GM18517 (cell line): ENCODE data around the gene SSBP4.

ENCODE experiments used
- ATAC-seq: cut with Tn5 transposase; IDR thresholded peaks from one replicate; pipeline ENCODE4 v1.9.1; 2021; ENCODE audit warnings: mild to moderate bottlenecking, moderate library complexity; ENCODE audit not compliant: unreplicated experiment

The SSBP4 gene

GRCh38 chr19:18461471-18461870 lies 42.3 kb downstream of the SSBP4 start:
- ATAC-seq, result no peak

- ATAC-seq, result no peak
Observed at GRCh38 chr19:18464646-18465045, 45.4 kb downstream of the SSBP4 start.

GRCh38 chr19:18465214-18465963 lies 46.2 kb downstream of the SSBP4 start:
- ATAC-seq, result no peak

DNA sequence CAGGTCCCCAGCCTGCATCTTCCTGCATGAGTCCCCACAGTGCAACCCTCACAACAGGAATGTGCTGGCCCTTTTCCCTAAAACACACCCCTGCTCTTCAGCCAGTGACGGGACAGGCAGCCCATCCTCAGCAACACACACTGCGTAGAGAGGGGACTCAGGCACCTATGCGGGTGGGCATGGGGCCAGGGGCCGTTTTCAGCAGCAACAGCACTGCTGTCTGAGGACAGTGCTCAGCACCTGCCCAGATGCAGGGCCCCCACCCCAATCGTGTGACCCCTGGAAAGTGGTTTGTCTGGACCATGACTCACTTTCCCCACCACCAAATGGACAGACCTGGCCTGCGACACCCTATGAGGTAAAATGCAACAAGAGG lies 46.8 kb downstream of the SSBP4 start:
- no peak for ATAC-seq

DNA sequence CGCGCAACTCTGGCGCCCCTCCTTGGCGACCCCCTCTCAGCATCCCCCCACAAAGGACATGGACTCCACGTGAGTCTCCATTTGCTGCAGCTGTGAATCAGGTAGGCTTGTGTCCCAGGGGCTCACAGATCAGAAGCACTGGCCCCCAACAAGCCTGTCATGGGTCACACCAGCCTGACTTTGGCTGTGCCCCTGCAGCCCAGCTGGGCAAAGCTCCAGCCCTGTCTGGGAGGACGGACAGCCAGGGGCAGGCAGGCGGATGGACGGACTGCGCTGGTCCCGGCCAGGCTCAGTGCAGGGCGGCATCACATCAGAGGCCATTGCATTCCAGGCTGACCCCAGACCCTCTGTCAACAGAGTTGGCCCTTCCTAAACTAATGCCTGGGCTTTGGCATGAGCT lies 47.2 kb downstream of the SSBP4 start:
- ATAC-seq, result no peak

- ATAC-seq, result no peak
Observed at GRCh38 chr19:18467978-18468377, 48.8 kb downstream of the SSBP4 start.

DNA sequence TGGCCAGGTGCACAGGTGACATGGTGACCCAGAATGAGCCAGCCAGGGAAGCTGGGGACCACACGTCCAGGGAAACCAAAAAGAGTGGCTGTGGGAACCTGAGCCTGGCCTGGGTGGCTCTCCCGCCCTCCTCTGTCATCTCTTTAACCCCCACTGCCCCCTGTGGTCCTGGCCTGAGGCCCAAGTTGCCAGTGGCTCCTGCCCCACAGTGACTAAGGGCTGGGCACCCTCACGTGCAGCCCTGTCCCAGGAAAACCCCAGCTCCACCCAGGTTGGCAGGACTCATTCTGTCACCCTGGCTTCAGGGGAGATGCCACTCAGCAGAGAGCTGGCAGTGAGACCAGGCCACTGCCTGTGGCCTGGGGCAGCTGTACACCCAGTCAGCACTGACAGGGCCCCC lies 49.3 kb downstream of the SSBP4 start:
- no peak for ATAC-seq

- ATAC-seq, result no peak
Observed at GRCh38 chr19:18469069-18469846, 50.1 kb downstream of the SSBP4 start.

DNA sequence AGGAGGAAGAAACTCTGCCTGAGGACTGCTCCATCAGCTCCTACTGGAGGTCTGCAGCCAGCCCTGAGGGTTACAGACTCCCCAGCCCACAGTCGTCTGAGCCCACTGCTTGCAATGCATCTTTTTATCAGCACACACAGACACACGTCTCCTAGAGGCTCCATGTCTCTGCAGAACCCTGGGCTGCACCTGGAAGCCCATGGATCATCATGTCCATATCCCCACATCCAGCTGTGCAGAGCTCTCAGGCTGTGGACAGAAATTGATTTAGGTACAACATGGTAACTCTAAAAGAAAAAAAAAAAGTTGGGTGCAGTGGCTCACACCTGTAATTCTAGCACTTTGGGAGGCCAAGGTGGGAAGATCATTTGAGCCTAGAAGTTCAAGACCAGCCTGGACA lies 51.6 kb downstream of the SSBP4 start:
- no peak for ATAC-seq

GRCh38 chr19:18473003-18473705 lies 54.0 kb downstream of the SSBP4 start:
- ATAC-seq, result no peak

DNA sequence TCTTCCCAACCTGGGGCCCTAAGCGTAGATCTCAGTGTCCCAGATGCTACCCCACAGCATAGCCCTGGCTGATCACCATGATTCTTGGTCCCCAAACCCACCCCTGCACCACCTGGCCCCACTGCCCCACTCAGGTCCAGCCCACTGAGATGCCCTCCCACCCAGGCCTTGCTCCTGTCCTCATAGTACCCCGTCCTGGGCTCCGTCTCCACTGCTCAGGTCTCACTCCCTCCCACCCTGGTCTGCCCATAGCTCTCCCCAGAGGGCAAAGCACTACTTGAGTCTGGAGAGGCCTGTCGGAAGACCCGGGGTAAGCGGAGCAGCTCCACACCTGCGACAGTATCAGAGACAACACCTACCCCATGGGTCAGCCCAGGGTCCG lies 54.5 kb downstream of the SSBP4 start:
- no peak for ATAC-seq

GRCh38 chr19:18474366-18474887 lies 55.2 kb downstream of the SSBP4 start:
- ATAC-seq, result no peak

GRCh38 chr19:18475004-18475453 lies 55.8 kb downstream of the SSBP4 start:
- no peak for ATAC-seq

- no peak for ATAC-seq
Observed at GRCh38 chr19:18475762-18476331, 56.6 kb downstream of the SSBP4 start.

- no peak for ATAC-seq
Observed at GRCh38 chr19:18476507-18477041, 57.4 kb downstream of the SSBP4 start.

- no peak for ATAC-seq
Observed at GRCh38 chr19:18477042-18477779, 58.0 kb downstream of the SSBP4 start.

- ATAC-seq, result no peak
Observed at GRCh38 chr19:18477974-18478373, 58.8 kb downstream of the SSBP4 start.

DNA sequence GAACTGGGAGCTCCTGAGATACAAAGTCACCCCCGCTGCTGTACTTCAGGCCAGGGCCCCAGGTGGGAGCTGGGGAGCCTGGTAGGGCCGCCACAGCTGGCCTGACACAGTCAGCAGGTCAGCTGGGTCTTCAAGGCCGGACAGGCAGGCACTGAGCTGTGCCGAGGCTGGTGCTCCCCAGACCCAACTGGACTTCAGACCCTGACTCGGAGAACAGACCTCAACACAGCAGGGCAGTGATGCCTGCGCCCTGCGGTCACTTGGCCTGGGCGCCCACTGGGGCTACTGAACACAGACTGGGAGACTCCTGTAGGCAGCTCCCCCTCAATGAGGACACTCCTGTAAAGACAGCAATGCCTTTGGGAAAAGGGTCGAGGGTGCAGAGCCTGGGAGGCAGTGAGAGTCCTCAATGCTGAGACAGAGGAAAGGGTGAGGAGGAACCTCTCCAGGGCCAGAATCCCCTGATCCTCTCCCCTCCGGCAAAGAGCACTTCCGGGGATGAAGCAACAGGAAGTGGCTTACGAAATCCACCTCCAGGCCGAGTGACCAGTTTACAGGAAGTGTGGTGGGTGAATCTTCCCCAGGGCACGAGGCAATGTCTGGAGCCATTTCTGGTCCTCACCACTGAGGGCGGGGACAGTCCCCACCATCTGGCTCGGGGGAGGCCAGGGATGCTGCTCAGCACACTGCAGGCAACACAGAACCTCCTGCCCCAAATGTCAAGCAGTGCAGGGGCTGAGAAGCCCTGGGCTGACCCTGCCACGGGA lies 59.5 kb downstream of the SSBP4 start:
- peak; percentile 53 for ATAC-seq

- no peak for ATAC-seq
Observed at GRCh38 chr19:18480006-18480691, 61.0 kb downstream of the SSBP4 start.
